Astrocyte of the cerebellum (primary cell): Measurements from ENCODE around the gene IQCE.

Experiments
- DNase-seq: peaks from one replicate; pipeline ENCODE4 v3.0.0-alpha.2; 2011; ENCODE audit warnings: low read depth
- H3K4me3 ChIP-seq: 2 replicates; pipeline ENCODE4 v1.5.1; 2011; ENCODE audit warnings: mild to moderate bottlenecking, low read depth, low read length, moderate library complexity
- CTCF ChIP-seq: IDR thresholded peaks from 2 replicates; pipeline ENCODE4 v1.5.1; 2012; ENCODE audit warnings: low read length, low read depth, moderate library complexity, mild to moderate bottlenecking; ENCODE audit errors: missing control alignments
- in situ Hi-C: cut with HindIII; loops from 2 replicates; pipeline ENCODE4 v1.10.0; 2017; ENCODE audit warnings: low sequenced_read_pairs

The IQCE gene

GRCh38 chr7:2651847-2652735, 93.3 kb downstream of the IQCE start:
- TF ChIP-seq CTCF, result no peak
- no peak overlapping the region for H3K4me3 ChIP-seq
- in situ Hi-C loops, result no loop called here
- no peak for DNase-seq

- TF ChIP-seq CTCF, result no peak
- in situ Hi-C loops, result no loop called here
- no peak overlapping the region for H3K4me3 ChIP-seq
- no peak for DNase-seq
Measured at GRCh38 chr7:2652736-2653060, 93.9 kb downstream of the IQCE start.

- in situ Hi-C loops, result no loop called here
- no peak for DNase-seq
- no peak for TF ChIP-seq CTCF
- H3K4me3 ChIP-seq, result no peak overlapping the region
Measured at GRCh38 chr7:2654059-2654458, 95.3 kb downstream of the IQCE start.

GRCh38 chr7:2655870-2656614, 97.3 kb downstream of the IQCE start:
- no peak for TF ChIP-seq CTCF
- H3K4me3 ChIP-seq, result no peak overlapping the region
- DNase-seq, result no peak
- in situ Hi-C loops, result no loop called here

- H3K4me3 ChIP-seq, result no peak overlapping the region
- DNase-seq, result no peak
- in situ Hi-C loops, result no loop called here
- no peak for TF ChIP-seq CTCF
Measured at GRCh38 chr7:2657208-2657607, 98.4 kb downstream of the IQCE start.

- DNase-seq, result no peak
- in situ Hi-C loops, result no loop called here
Measured at GRCh38 chr7:2657920-2658671, 99.3 kb downstream of the IQCE start.

More at GRCh38 chr7:2657920-2658671, 99.3 kb downstream of the IQCE start:
- TF ChIP-seq CTCF, result no peak
- no peak overlapping the region for H3K4me3 ChIP-seq
